Heart left ventricle (tissue), 16 donors: ENCODE data around the gene STXBP5. TPM values are rescaled to one million over a fixed set of nuclear protein-coding genes. Genes with fewer than 3 reads are reported as not detected.

Experiments
- ATAC-seq, 4 donors: fragments of 200-7000 bp; cut with Tn5 transposase; one replicate each; pipeline ENCODE4 v1.9.1; 2020 to 2022; ENCODE audit warnings: moderate library complexity in 4 of 4, mild to moderate bottlenecking in 3 of 4, moderate number of reproducible peaks in 1 of 4
- DNase-seq, 5 donors: peaks; one replicate each; pipeline ENCODE4 v3.0.0-alpha.2; 2020
- H3K27ac ChIP-seq, 12 donors: fragments of 200-600 bp; sonication (generic) in 4 of 12; one replicate each; pipeline versions ENCODE4 v1.5.0 to v1.8.0; 2016 to 2022; ENCODE audit warnings: mild to moderate bottlenecking in 2 of 12
- H3K27me3 ChIP-seq, 9 donors: fragments of 200-600 bp; sonication (generic) in 2 of 9; one replicate each; pipeline versions ENCODE4 v1.5.1 to v1.8.0; 2016 to 2022; ENCODE audit warnings: mild to moderate bottlenecking in 3 of 9
- H3K36me3 ChIP-seq, 9 donors: fragments of 200-600 bp; sonication (generic) in 2 of 9; one replicate each; pipeline versions ENCODE4 v1.5.0 to v1.8.0; 2018 to 2022; ENCODE audit warnings: mild to moderate bottlenecking in 2 of 9
- H3K4me1 ChIP-seq, 12 donors: fragments of 200-600 bp; sonication (generic) in 4 of 12; one replicate each; pipeline versions ENCODE4 v1.5.0 to v1.8.0; 2016 to 2022; ENCODE audit warnings: mild to moderate bottlenecking in 3 of 12
- H3K4me3 ChIP-seq, 12 donors: fragments of 200-600 bp; sonication (generic) in 4 of 12; one replicate each; pipeline versions ENCODE4 v1.5.0 to v1.8.0; 2017 to 2022; ENCODE audit warnings: mild to moderate bottlenecking in 9 of 12, moderate library complexity in 4 of 12
- H3K9me3 ChIP-seq, 12 donors: fragments of 200-600 bp; sonication (generic) in 4 of 12; one replicate each; pipeline versions ENCODE4 v1.5.0 to v1.8.0; 2016 to 2022; ENCODE audit warnings: mild to moderate bottlenecking in 1 of 12
- POLR2A ChIP-seq, 2 donors: fragments of 450-650 bp; IDR thresholded peaks; one replicate each; pipeline ENCODE4 v1.6.1; 2017; ENCODE audit warnings: antibody characterized with exemption in 2 of 2, mild to moderate bottlenecking in 2 of 2, moderate library complexity in 2 of 2
- WGBS, 4 donors: extraction: QIAGEN DNeasy Blood & Tissue Kit in 2 of 4; methylation state at CpG; one replicate each; pipeline versions ENCODE4 v1.1.5 to v1.1.7; 2013 to 2018; 5-methylcytosine and 5-hydroxymethylcytosine counted together
- intact Hi-C, 10 donors: fragments of 100-400 bp; cut with DNase I; formaldehyde crosslinking; loops; one replicate each; pipeline versions ENCODE4 v1.11.1 to v1.14.2; 2022
- polyA plus RNA-seq, 2 donors: library from polyadenylated mRNA; stranded (reverse); fragments of 200-250 nt; gene quantifications; one replicate each; pipeline ENCODE4 v1.2.3, GENCODE V29; 2013
- total RNA-seq, 9 donors: library from RNA; depleted of rRNA in 2 of 9; stranded (reverse); fragments of >200 nt in 2 of 9; fragmentation: NEBNext Ultra II Directional in 3 of 9; extraction: Animal tissue kit (Norgen Biotek cat#: 25700) in 3 of 9; gene quantifications; one replicate each; pipeline versions ENCODE4 v1.1.0 to v1.2.4, GENCODE V29; 2016 to 2023
- TF ChIP-seq, protein P1 (sequence below), 12 donors: fragments of 200-600 bp; sonication (generic) in 4 of 12; IDR thresholded peaks; one replicate each; pipeline versions ENCODE4 v1.5.0 to v1.8.0; 2018 to 2022; ENCODE audit warnings: antibody characterized with exemption in 12 of 12, mild to moderate bottlenecking in 5 of 12
- donor health status: ischemic (EF 13 %, LVEDD 7.1; RV severe dilation, severe dysfunction).
- donor health status: healthy with polysubstance abuse.
- donor health status: DM: no; HTN: yes; CAD: no.
- donor health status: DM: no; HTN: no; CAD: no.
- donor health status: ischemic (EF 25% LVEDD 6.9; RV normal size, moderate dysfunction).
- donor health status: ischemic (EF 25% LVEDD 5.7; RV mildly dilated, moderate dysfunction).
- donor health status: healthy.
- donor health status: DM: yes; HTN: yes; CAD: no.
- donor health status: ischemic (EF 35%, LVEDD 5.7; RV mildly dilated, moderate dysfunction).
- donor health status: nonischemic (EF 11% LVEDD 7.7; RV severe dilation, severe dysfunction).
- donor health status: DM: yes; HTN: yes; CAD: no.
- donor health status: PGD.
- donor health status: ischemic (EF 29% LVEDD 5.4; RV normal size, mild dysfunction).
- donor health status: nonischemic (EF 23%, LVEDD 6.1; RV moderate dilation, normal function).

The STXBP5 gene
- total and polyA plus RNA-seq, 11 donors, result 5.7 to 20.0 (median 14.1) TPM

DNA sequence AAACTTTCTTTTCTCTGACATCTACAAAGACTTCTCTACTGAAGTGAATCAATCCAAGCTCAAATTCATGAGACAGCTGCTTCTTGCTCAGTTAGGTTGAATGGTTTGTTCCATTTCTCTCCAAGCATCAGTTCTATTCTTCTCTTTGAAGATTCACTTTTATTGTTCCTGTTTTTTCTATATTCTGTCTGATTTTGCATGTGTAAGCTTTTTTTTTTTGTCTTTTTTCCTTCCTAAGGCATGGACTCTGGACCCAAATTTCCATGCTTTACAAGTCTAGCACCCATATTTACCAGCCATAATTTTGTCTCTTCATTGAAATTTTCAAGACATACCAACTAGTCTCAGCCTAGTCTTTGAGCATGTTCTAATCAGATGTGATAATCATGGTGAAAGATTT lies 25.9 kb upstream of the STXBP5 start:
- H3K9me3 ChIP-seq, result no peaks in the 10 kb centered on the region

DNA sequence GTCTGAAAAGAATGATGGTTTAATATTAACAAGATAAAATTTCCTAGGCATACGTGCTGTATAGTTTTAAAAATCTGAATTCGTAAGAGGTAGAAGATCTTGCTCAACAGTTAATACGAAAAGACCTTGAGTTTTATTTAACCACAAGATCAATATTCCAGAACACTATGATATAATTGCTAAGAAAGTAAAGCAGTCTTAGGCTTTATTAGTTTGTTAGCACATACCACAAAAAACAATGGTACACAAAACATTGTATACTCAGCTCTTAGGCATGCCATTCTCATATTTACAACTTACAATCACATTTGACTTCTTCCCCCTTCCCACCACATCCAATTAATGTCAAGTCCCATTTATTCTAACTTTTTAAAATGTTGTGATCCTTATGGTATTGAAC lies 24.4 kb upstream of the STXBP5 start:
- DNase-seq (no peak), ATAC-seq (no peak)
- no peak overlapping the region for H3K27ac ChIP-seq
- TF ChIP-seq, protein P1, sequence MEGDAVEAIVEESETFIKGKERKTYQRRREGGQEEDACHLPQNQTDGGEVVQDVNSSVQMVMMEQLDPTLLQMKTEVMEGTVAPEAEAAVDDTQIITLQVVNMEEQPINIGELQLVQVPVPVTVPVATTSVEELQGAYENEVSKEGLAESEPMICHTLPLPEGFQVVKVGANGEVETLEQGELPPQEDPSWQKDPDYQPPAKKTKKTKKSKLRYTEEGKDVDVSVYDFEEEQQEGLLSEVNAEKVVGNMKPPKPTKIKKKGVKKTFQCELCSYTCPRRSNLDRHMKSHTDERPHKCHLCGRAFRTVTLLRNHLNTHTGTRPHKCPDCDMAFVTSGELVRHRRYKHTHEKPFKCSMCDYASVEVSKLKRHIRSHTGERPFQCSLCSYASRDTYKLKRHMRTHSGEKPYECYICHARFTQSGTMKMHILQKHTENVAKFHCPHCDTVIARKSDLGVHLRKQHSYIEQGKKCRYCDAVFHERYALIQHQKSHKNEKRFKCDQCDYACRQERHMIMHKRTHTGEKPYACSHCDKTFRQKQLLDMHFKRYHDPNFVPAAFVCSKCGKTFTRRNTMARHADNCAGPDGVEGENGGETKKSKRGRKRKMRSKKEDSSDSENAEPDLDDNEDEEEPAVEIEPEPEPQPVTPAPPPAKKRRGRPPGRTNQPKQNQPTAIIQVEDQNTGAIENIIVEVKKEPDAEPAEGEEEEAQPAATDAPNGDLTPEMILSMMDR (IDR thresholded peaks at IDR 0.05), result no peak
- no peak for TF ChIP-seq POLR2A (IDR thresholded peaks at IDR 0.05)
- intact Hi-C loops, result no loop called here
- no peaks in the 10 kb centered on the region for H3K36me3 ChIP-seq
- no peaks in the 10 kb centered on the region for H3K27me3 ChIP-seq
- no peaks in the 10 kb centered on the region for H3K9me3 ChIP-seq
- WGBS, 4 donors, result 91 to 95% (median 92%) methylated on average over 3 of the region's 3 CpGs
- H3K4me3 ChIP-seq, result no peak overlapping the region
- H3K4me1 ChIP-seq, result no peaks in the 10 kb centered on the region

More for the DNA sequence above, 25.9 kb upstream of the STXBP5 start:
- intact Hi-C loops, result no loop called here
- H3K27ac ChIP-seq, result no peak overlapping the region
- DNase-seq, result no peak
- ATAC-seq, result no peak
- no peaks in the 10 kb centered on the region for H3K27me3 ChIP-seq
- H3K36me3 ChIP-seq, result no peaks in the 10 kb centered on the region
- H3K4me3 ChIP-seq, result no peak overlapping the region
- TF ChIP-seq, protein P1 (IDR thresholded peaks at IDR 0.05), result no peak
- TF ChIP-seq POLR2A (IDR thresholded peaks at IDR 0.05), result no peak
- no peaks in the 10 kb centered on the region for H3K4me1 ChIP-seq

GRCh38 chr6:147180926-147181325 lies 23.3 kb upstream of the STXBP5 start:
- H3K4me1 ChIP-seq, result no peaks in the 10 kb centered on the region
- intact Hi-C loops, result no loop called here
- H3K27me3 ChIP-seq, result no peaks in the 10 kb centered on the region
- no peak for TF ChIP-seq POLR2A (IDR thresholded peaks at IDR 0.05)
- TF ChIP-seq, protein P1 (IDR thresholded peaks at IDR 0.05), result no peak
- WGBS, 4 donors, result 73 to 79% (median 75%) methylated on average over 7 of the region's 7 CpGs
- no peak for ATAC-seq
- no peaks in the 10 kb centered on the region for H3K9me3 ChIP-seq
- no peak overlapping the region for H3K27ac ChIP-seq
- no peak overlapping the region for H3K4me3 ChIP-seq
- no peaks in the 10 kb centered on the region for H3K36me3 ChIP-seq
- no peak for DNase-seq

GRCh38 chr6:147184379-147184778 lies 19.8 kb upstream of the STXBP5 start:
- H3K27me3 ChIP-seq, result no peaks in the 10 kb centered on the region
- H3K4me3 ChIP-seq, result no peak overlapping the region
- TF ChIP-seq, protein P1 (IDR thresholded peaks at IDR 0.05), result no peak
- TF ChIP-seq POLR2A (IDR thresholded peaks at IDR 0.05), result no peak
- intact Hi-C loops, result no loop called here
- no peaks in the 10 kb centered on the region for H3K4me1 ChIP-seq
- H3K27ac ChIP-seq, result no peak overlapping the region
- WGBS, 4 donors, result 88 to 91% (median 90%) methylated on average over 1 of the region's 1 CpG
- ATAC-seq (no peak), DNase-seq (no peak)
- no peaks in the 10 kb centered on the region for H3K9me3 ChIP-seq
- no peaks in the 10 kb centered on the region for H3K36me3 ChIP-seq
